Calu3 (cell line): Measurements from ENCODE around the gene TMEM8B. TPM values are rescaled to one million over a fixed set of nuclear protein-coding genes. Genes with fewer than 3 reads are reported as not detected.

Source experiments
- BruUV-seq: library from RNA; stranded (reverse); fragments of 400-500 nt; replicated peaks from 2 replicates; lab custom pipeline; 2021; lab: Mats Ljungman, UMichigan
- CTCF ChIA-PET: fragments of 300-600 bp; sonication (Branson Sonifier 250); formaldehyde crosslinking; loops from one replicate; lab custom pipeline; 2022; ENCODE audit warnings: antibody characterized with exemption; lab: Charles Lee
- DNase-seq: peaks from one replicate; pipeline ENCODE4 v3.0.0; 2022
- H3K27ac Mint-ChIP-seq: one replicate; pipeline ENCODE4 v1.8.0; 2022; ENCODE audit warnings: mixed read lengths; ENCODE audit not compliant: unreplicated experiment
- H3K27me3 Mint-ChIP-seq: one replicate; pipeline ENCODE4 v1.8.0; 2022; ENCODE audit warnings: mixed read lengths; ENCODE audit not compliant: unreplicated experiment
- H3K36me3 Mint-ChIP-seq: one replicate; pipeline ENCODE4 v1.8.0; 2022; ENCODE audit warnings: mild to moderate bottlenecking, moderate library complexity, mixed read lengths; ENCODE audit not compliant: insufficient read depth, unreplicated experiment
- H3K4me1 Mint-ChIP-seq: one replicate; pipeline ENCODE4 v1.8.0; 2022; ENCODE audit warnings: mild to moderate bottlenecking, low read depth, mixed read lengths; ENCODE audit not compliant: unreplicated experiment
- H3K4me3 Mint-ChIP-seq: one replicate; pipeline ENCODE4 v1.8.0; 2022; ENCODE audit warnings: mild to moderate bottlenecking, low read depth, moderate library complexity, mixed read lengths; ENCODE audit not compliant: unreplicated experiment
- H3K9me3 Mint-ChIP-seq: one replicate; pipeline ENCODE4 v1.8.0; 2022; ENCODE audit warnings: low read depth, mixed read lengths; ENCODE audit not compliant: unreplicated experiment
- CTCF ChIP-seq: fragments of 200-600 bp; IDR thresholded peaks from one replicate; pipeline ENCODE4 v1.8.0; 2022; ENCODE audit warnings: antibody characterized with exemption; ENCODE audit not compliant: unreplicated experiment
- intact Hi-C: fragments of 100-400 bp; cut with micrococcal nuclease; formaldehyde crosslinking; loops from one replicate; pipeline ENCODE4 v1.10.0; 2022; ENCODE audit not compliant: unreplicated experiment
- total RNA-seq: library from RNA; stranded (reverse); gene quantifications from 2 replicates; pipeline ENCODE4 v1.2.3, GENCODE V29; 2022

Gene TMEM8B
- total RNA-seq, 1 experiment from 2014 or later, result 2.5 TPM

GRCh38 chr9:35829764-35830096 is 702 bp downstream of the TMEM8B start:
- intact Hi-C loops, result loop anchor here (2.0 kb wide), 1 partner anchor 15 kb away; the partner anchor contains the start of gene HINT2
- H3K36me3 Mint-ChIP-seq, result peaks cover 17% of the 10 kb centered on the region
- peaks cover 13% of the 10 kb centered on the region for H3K27me3 Mint-ChIP-seq
- BruUV-seq, result no TSS peak
- peak overlapping the region; percentile 89 for H3K4me3 Mint-ChIP-seq
- no peak for TF ChIP-seq CTCF
- CTCF ChIA-PET, result no interaction called here
- no peak for DNase-seq
- H3K9me3 Mint-ChIP-seq, result no peaks in the 10 kb centered on the region
- H3K4me1 Mint-ChIP-seq, result peaks cover 21% of the 10 kb centered on the region
- H3K27ac Mint-ChIP-seq, result no peak overlapping the region

GRCh38 chr9:35831040-35831439 is 2.0 kb downstream of the TMEM8B start:
- Mint-ChIP-seq H3K27ac (no peak overlapping the region), H3K27me3 (peaks cover 13% of the 10 kb centered on the region), H3K4me1 (peaks cover 24% of the 10 kb centered on the region), H3K4me3 (no peak overlapping the region), H3K9me3 (no peaks in the 10 kb centered on the region), H3K36me3 (peaks cover 17% of the 10 kb centered on the region)
- no peak for TF ChIP-seq CTCF
- CTCF ChIA-PET, result no interaction called here
- BruUV-seq, result no TSS peak
- intact Hi-C loops, result no loop called here
- no peak for DNase-seq

DNA sequence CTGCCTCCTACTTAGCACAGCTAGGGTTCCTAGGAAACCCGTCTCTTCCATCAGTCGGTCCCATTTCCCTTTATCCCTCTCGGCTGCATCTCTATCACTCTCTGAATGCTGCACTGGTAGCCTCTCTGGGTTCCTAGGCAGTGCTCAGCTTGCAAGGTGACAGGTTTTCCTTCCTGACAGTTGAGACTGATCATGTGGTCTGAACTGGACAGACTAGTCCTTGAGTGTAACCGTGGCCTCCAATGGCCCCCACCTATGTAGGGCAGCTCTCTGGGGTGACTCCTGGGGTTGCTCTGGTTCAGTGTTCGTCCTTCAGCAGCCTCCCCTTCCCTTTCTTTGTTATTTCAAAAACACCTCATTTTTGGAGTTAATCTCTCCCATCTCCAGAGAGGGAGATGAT is 3.8 kb downstream of the TMEM8B start:
- H3K27ac Mint-ChIP-seq, result no peak overlapping the region
- peaks cover 24% of the 10 kb centered on the region for H3K4me1 Mint-ChIP-seq
- no peak for DNase-seq
- no peaks in the 10 kb centered on the region for H3K27me3 Mint-ChIP-seq
- BruUV-seq, result no TSS peak
- no peaks in the 10 kb centered on the region for H3K9me3 Mint-ChIP-seq
- H3K36me3 Mint-ChIP-seq, result peaks cover 17% of the 10 kb centered on the region
- intact Hi-C loops, result no loop called here
- no peak overlapping the region for H3K4me3 Mint-ChIP-seq
- no peak for TF ChIP-seq CTCF
- CTCF ChIA-PET, result no interaction called here

- CTCF ChIA-PET, result interaction anchor here (0.7 kb wide), 1 partner anchor 237 kb away, joined by 4 read pairs; no protein-coding TSS in a partner anchor
- Mint-ChIP-seq H3K4me1 (peaks cover 24% of the 10 kb centered on the region), H3K4me3 (no peak overlapping the region), H3K9me3 (no peaks in the 10 kb centered on the region), H3K27me3 (peaks cover 10% of the 10 kb centered on the region), H3K27ac (peak overlapping the region; percentile 58), H3K36me3 (peaks cover 5% of the 10 kb centered on the region)
- intact Hi-C loops, result no loop called here
- DNase-seq, result no peak
- no TSS peak for BruUV-seq
- no peak for TF ChIP-seq CTCF
Observed at GRCh38 chr9:35834260-35835215, 5.5 kb downstream of the TMEM8B start.
